Limb (tissue), 2 donors: ENCODE data around the gene BACH2.
"Not testable (repeated sequence)": the region's sequence is repeated elsewhere in the genome, so short reads cannot be mapped to it uniquely, and the experiment has no call there.

Source experiments
- DNase-seq, 2 donors: peaks; one replicate each; pipeline ENCODE4 v3.0.0-alpha.2; 2016; ENCODE audit errors: extremely low spot score in 2 of 2

BACH2 gene

DNA sequence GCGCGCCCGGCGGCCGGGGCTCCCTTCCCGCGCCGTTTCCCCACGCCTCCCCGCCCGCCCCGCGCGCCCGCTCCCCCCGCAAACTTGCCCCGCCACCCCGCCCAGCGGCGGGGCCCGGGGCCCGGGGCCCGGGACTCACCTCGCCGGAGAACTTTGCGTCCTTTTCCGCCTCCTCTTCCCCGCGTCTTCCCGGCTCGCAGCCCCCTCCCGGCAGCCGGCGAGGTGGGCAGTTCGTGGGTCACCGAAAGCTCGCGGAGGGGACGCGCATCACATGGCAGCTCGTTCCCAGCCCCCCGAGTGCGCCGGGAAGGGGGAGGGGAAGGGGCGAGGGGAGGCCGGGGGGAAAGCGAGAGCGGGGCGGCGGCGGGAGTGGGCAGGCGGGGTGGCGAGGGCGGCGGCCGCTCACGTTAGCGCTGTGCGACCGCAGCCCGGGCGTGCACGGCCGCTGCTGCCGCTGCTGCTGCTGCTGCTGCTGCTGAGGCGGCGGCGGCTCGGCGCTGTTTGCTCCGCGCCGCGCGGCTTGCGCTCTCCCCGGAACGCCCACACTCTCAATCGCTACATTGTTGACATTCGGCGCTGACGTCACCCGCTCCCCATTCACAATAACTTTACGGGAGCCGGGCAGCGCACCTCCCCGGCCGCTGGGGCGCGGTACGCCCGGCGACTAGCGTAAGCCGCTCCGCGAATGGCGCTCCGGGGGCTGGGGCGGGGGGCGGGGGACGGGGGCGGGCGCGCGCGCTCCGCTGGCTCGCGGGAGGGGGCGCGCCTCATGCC, at the start of gene BACH2:
Gene BACH2, minus strand, starts transcription at position 503 of the 774 bp plus-strand sequence. CDS start 287,999 bp downstream, outside the sequence.
- peak; percentile 91 to 95 for DNase-seq

DNA sequence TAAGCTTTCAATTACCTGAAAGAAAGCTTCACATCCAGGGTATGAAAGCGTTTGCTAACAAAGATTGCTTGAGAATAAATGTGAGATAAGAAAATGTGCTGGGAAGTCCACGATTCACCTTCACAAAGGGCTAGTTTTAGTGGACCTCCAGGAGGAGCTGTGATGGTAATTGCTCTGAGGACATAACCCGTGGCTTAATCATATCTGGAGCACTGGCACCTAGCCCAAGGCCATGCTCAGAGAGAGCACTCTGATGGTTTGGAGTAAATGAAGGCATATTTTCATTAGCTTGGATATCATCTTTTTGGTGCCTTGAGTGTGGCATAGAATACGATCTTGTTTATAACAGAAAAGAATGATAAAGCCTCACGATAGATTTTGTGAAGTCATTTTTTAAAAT, 46.9 kb upstream of the BACH2 start:
- DNase-seq = no peak

DNA sequence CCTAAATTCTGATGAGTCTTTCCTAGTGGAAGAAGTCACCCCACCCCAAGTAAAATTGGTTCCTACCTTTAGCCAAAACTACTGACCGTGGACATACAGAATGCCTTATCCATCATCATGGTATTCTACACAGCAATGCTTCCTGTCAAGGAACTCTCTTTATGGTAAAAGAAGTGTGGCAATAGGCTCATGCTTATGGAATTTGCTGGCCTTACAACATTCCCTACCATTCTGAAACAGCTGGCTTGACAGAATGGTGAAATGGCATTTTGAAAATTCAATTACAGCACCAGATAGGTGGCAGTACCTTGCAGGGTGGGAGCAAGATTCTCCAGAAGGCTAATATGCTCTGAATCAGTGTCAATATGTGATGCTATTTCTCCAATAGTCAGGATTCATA, 41.8 kb upstream of the BACH2 start:
- DNase-seq = no peak

DNA sequence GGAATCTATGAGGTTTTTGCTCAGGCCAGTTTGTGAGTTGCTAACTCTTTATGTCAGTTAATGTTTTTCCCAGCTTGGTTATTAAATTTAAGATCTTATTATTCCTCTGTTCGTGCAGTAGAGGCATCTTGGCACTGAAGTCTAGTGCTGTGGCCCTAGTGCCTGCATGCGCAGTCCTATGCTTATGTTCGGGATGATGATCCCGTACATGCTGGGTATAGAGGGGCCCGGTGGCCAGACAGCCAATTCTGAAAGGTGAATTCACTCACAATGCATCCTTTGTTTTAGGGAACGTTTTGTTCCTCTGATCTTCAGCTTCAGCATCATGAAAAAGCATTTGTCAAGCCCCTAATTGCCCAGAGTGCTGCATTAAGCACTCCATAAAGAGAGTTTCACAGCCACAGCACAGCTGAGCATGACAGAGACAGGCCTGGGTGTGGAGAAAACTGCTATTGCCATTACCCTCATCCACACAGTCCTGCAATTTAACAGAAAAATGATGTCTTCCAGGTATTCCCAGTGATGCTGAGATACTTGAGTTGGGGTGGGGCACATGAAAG, 39.8 kb upstream of the BACH2 start:
- no peak for DNase-seq

DNA sequence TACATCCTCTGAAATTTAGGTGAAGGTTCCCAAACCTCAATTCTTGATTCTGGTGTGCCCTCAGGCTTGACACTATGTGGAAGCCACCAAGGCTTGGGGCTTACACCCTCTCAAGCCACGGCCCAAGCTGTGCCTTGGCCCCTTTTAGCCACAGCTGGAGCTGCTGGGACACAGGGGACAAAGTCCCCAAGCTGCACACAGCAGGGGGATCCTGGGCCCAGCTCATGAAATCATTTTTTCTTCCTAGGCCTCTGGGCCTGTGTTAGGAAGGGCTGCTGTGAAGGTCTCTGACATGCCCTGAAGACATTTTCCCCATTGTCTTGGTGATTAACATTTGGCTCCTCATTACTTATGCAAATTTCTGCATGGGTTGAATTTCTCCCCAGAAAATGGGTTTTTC, 37.3 kb upstream of the BACH2 start:
- no peak for DNase-seq

DNA sequence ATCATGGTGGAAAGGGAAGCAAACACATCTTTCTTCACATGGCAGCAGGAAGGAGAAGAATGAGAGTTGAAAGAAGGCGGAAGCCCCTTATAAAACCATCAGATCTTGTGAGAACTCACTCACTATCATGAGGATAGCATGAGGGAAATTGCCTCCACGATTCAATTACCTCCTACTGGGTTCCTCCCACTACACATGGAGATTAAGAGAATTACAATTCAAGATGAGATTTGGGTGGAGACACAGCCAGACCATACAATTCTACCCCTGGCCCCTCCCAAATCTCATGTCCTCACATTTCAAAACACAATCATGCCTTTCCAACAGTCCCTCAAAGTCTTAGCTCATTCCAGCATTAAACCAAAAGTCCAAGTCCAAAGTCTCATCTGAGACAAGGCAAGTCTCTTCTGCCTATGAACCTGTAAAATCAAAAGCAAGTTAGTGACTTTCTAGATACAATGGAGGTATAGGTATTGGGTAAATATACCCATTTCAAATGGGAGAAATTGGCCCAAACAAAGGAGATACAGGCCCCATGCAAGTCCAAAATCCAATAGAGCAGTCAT, 36.4 kb upstream of the BACH2 start:
- DNase-seq = not testable (repeated sequence)

DNA sequence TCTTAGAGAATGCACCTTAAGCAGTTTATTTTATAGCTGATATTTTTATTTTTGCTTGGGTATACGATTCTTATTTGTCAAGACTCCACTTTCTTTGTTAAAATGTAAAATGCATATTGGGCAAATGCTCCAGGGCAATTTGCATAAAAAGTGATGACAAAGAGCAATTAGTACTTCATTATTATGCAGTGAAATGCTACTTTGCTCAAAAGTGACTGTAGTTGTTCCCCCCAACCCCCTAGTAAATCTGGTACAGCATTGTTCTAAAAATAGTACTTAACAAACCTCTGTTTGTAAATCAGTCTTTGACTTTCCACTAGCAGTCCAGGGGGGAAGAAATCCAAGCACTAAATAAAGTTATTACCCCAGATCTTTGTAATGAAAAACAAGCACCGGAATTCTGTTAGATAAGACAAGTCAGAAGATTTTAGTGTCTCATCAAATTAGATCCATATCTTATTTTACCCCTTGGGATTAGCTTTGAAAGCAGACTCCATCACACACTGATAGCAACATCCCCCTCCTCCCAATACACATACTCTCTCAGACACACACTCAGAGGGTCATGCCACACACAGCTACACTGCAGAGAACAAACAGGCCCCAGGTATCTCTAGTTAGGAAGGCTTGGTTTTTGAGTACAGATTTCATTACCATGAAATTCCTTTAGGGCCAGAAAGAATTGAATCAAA, 32.9 kb upstream of the BACH2 start:
- DNase-seq = no peak

DNA sequence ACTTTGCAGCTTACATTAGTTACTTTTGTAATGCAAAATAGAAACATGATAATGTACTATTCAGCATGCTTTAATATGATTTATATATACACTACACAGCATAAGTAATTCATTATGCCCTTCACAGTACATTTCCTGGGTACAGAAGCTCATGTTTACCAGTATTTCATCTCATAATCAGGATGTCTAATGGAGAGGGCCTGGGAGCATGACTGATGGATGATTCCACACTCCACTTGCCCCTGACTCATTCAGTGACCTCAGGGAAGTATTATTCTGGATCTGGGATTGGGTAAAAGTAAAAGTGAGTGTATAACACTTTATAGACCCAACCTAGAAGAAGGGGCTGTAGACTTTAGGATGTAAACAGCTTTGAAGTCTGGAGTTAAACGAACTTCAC, 31.4 kb upstream of the BACH2 start:
- DNase-seq = no peak

DNA sequence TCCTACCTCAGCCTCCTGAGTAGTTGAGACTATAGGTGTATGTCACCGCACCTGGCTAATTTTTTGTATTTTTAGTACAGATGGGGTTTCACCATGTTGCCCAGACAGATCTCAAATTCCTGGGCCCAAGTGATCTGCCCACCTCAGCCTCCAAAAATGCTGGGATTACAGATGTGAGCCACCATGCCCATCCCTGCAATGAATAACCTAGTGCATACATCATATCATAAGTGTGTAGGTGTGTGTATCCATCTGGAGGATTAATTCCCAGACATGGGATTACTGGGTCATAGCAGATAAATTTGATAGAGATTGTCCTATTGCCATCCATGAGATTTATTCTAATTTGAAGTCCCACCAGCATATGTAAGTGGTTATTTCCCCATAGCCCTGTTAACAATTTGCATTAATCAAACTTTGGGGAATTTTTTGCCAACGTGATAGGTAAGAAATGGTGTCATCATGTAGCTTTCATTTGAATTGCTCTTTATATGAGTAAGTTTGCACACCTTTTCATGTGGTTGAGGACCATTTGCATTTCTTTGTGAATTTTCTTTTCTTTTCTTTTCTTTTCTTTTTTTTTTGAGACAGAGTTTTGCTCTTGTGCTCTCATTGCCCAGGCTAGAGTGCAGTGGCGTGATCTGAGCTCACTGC, 29.9 kb upstream of the BACH2 start:
- DNase-seq = no peak

DNA sequence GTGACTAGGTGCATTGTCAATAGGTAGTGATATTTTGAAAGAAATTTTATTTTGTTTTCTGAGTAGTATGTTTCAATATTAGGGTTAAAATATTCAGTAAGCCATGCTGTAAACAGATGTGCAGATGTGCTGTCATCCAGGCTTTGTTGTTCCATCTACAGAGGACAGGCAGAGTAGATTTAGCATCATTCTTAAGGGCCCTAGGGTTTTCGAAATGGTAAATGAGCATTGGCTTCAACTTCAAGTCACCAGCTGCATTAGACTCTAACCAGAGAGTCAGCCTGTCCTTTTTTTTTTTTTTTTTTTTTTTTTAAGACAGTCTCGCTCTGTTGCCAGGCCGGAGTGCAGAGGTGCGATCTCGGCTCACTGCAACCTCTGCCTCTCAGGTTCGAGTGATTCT, 27.1 kb upstream of the BACH2 start:
- no peak for DNase-seq

DNA sequence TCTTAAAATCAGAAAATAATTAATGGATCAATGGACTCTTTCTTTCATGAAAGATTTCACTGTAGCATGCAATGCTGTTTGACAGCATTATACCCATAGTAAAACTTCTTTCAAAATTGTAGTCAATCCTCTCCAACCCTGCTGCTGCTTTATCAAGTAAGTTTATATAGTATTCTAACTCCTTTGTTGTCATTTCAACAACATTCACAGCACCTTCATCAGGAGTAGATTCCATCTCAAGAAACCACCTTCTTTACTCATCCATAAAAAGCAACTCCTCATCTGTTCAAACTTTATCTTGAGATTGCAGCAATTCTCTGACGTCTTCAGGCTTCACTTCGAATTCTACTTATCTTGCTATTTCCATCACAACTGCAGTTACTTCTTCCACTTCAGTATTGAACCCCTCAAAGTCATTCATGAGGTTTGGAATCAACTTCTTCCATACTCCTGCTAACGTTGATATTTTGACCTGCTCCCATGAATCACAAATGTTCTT, 26.4 kb upstream of the BACH2 start:
- DNase-seq = no peak

DNA sequence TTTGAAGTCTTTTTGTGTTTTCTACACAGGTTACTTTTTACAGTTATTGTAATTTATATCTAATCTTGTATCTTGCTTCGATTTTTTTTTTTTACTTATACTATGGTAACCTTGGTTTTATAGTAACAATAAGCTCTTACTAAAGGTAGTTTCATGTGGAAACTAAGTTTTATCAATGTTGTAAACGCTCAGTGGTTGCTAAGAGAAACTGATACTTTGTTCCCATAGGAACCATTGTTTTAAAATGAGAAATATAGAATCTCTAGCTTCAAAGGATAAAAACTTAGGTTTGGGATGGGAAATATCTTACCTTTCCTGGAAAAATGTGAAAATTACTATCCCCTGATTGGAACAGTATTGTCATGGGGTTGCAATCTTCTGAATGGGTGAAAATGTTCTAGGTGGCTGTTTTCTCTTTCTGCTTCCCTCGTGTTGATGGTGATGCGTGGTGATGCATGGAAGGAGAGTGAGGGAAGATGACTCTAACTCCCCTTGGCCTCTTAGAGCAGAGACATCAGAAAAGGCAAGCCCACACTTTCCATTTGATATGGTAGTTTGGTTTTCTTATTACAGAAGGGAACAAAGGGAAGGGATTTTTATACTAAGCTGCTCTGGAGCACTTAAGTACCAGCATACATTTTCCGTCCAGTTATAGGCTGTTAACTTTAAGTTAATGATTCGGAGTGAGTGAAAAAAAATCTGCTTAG, 23.5 kb upstream of the BACH2 start:
- DNase-seq = no peak

DNA sequence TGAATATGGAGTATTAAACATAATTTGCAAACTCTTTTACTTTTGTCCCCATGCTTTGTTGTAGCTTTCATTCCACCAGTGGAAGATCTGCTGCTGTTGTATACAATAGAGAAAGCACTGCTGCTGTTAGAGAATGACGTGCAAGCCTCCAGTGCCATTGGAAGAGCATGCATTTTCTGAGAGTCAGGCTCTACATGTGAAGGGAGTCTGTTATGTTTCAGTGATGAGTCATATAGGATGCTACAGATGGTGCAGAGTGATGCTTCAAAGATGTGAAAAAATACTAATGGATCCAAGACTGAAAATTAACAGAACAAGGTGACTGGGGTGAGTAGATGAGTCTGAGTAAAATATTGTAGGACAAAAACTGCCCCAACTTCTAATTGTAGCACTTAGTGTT, 22.4 kb upstream of the BACH2 start:
- DNase-seq = no peak

DNA sequence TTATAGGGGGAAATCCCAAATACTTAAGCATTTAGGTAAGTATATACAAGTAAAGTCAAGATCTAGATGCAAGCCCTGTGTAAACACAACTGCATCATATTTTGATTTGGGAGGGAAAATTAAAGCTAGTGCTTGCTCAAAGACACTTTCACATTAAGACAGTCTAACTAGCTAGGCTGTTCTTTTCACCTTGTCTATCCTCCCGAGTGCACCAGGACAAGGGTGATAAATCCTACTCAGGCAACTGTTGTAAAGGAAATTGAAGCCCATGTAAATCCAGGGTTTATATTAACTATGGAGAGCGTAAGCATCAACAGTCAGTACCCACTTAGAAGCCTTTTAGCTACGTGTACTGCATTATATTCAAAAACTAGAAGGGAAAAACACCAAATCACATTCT, 19.3 kb upstream of the BACH2 start:
- DNase-seq = no peak

DNA sequence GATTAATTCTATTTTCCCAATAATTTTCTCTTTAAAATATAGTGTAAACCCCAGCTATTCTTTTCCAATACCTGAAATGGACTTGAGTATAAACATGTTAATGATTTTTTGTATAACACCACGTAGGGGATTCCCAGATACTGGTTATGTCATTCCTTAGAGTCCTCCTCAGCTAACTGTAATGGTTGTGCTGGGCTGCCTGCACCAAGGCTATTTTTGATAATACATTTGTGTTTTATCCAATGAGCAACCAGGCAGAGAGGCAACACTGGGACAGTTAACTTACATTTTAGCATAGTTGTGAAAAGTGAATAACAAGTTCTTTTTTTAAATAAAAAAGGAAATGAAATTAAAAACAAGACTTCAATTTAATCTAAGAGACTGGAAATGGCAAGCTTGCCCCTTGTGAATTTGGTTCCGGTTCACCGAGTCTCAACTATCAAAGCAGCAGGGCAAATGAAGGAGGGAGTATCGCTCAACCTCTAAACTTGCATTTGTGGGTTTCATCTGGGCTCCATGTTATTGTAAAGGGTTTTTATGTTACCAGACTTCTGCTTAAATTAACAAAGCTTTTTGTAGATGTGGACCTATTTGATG, 18.8 kb upstream of the BACH2 start:
- DNase-seq = no peak

DNA sequence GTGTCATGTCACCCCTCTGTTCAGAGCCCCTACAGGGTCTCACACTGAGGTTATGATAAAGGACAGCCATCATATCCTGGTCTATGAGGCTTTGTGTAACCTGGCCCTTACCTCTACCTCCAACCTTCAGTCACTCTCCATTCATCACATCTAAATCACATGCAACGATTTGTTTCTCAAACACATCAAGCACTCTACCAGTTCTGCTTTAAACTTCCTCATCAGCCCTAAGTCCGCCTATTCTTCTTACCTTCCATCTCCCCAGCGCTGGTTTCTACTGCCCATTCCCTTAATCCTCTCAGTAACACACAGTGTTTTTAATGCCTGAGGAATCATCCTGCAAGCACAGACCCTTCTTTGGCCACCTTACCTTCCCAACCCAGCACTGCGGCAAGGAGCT, 17.9 kb upstream of the BACH2 start:
- no peak for DNase-seq

DNA sequence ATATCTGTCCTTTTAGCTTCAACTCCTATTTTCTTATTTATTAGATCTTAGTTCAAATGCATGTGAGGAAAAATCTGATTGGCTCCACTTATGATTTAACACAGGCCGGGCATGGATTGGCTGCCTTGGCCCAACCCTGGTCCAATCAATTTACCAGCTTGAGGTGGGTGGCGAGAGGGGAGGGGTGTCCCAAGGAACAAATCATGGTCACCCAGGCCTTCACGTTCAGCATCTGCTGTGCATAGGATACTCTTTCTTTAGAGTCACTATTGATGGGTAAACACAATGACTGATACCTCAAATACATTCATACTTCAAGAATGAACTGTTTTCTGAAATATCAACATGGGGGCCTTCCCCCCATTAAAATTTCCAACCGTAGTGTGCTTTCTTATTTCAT, 14.9 kb upstream of the BACH2 start:
- no peak for DNase-seq

DNA sequence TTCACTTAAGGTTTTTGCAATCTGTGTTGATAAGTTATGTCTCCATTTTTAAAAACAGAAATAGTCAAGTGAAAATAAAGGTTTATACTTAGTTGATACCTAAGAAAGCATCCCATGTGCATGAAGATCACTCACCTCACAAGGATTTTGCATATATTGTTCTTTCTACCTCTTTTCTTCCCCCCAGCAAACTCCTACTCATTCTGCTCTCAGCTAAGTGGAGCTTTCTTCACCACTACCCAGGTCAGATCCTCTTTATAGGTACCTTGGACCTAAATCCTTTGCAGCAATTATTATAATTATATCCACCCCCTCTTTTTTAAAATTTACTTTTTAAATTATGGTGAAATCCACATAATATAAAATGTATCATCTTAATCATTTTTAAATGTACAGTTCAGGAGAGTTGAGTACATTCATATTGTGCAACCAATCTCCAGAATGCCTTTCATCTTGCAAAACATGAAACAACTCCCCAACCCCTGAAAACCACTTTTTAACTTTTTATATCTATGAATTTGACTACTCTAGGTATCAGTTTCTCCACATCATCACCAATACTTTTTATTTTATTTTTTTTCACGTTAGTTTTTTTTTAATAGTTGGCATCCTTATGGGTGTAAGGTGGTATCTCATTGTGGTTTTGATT, 9.3 kb upstream of the BACH2 start:
- DNase-seq = no peak

DNA sequence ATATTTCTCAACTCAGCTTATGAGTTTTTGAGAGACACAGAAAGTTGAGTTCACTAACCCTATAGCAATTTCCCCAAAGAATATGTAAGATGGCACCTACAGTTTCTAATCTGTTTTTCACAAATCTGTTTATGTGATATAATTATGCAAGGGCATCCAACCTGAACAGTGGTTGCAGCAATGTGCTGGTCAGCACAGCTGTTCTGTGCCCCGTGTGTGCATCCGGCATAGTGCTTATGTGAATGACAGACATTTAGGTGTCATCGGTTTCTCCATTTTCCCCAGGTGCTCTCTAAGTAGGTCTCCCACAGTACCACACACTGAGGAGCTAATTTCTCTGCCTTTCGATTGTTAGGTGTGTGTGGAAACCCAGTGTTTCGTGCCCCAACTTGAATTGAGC, 7.7 kb upstream of the BACH2 start:
- DNase-seq = no peak

DNA sequence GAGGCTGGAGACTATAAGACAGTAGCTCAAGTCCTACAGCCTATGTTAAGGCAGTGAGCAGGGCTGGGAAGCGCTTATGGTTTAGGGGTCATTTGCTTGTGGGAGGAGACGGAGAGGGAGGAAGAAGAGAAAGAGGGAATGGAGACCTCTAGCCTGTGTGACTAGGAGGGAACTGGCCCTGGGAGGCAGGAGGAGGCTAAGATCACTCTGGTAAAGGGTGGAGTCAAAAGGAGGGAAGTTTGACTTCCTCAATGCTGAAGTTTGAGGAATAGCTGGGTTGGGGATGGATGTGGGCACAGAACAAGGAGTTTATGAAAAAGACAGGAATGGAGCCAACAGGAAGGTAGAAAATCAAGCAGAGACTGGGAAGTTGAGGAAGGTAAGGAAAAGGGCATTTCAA, 6.4 kb upstream of the BACH2 start:
- no peak for DNase-seq
